ENCODE measurements around the gene F11R.
"Not testable (repeated sequence)": the region's sequence is repeated elsewhere in the genome, so short reads cannot be mapped to it uniquely, and the experiment has no call there.

Gene F11R

DNA sequence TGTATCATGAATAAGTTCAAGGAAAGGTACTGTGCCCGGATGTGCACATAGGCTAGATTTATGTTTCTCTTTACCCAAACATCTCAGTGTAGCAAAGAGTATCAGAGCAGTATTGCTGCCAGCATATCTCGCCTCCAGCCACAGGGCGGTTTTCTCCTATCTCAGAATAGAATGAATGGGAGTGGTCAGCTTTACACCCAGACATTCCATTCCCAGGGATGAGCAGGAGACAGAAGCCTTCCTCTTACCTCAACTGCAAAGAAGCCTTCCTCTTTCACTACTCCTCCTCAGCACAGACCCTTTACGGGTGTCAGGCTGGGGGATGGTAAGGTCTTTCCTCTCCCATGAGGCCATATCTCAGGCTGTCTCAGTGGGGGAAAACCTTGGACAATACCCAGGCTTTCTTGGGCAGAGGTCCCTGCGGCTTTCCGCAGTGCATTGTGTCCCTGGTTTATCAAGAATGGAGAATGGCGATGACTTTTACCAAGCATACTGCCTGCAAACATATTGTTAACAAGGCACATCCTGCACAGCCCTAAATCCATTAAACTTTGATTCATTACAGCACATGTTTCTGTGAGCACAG lies 73.7 kb downstream of the F11R start:
- H3K4me3 Mint-ChIP-seq, H3K9me3 Mint-ChIP-seq, H3K4me1 Mint-ChIP-seq, H3K27ac Mint-ChIP-seq, H3K27me3 Mint-ChIP-seq, H3K36me3 Mint-ChIP-seq: not testable (repeated sequence)

DNA sequence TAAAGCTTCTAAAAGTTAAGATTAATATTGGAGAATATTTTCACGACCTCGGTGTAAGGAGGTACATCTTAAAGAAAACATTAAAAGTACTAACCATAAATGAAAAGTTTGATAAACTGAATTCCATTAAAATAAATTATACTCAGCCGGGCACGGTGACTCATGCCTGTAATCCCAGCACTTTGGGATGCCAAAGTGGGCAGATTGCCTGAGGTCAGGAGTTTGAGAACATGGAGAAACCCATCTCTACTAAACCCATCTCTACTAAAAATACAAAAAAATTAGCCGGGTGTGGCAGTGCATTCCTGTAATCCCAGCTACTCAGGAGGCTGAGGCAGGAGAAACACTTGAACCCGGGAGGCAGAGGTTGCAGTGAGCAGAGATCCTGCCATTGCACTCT lies 75.1 kb downstream of the F11R start:
- not testable (repeated sequence) for H3K4me1 Mint-ChIP-seq, H3K4me3 Mint-ChIP-seq, H3K27ac Mint-ChIP-seq, H3K9me3 Mint-ChIP-seq, H3K27me3 Mint-ChIP-seq, H3K36me3 Mint-ChIP-seq

Data from activated naive CD4-positive, alpha-beta T cell treated with anti-CD3 and anti-CD28 coated beads, Interleukin-2, amount 50 U/mL, for 24 hours (primary cell).